Retina (tissue), 1 donor: ENCODE results near the gene LRBA.
"Not testable (repeated sequence)": the region's sequence is repeated elsewhere in the genome, so short reads cannot be mapped to it uniquely, and the experiment has no call there.

Source experiments
- DNase-seq: peaks from one replicate; pipeline ENCODE4 v3.0.0-alpha.2; 2016

The LRBA gene

DNA sequence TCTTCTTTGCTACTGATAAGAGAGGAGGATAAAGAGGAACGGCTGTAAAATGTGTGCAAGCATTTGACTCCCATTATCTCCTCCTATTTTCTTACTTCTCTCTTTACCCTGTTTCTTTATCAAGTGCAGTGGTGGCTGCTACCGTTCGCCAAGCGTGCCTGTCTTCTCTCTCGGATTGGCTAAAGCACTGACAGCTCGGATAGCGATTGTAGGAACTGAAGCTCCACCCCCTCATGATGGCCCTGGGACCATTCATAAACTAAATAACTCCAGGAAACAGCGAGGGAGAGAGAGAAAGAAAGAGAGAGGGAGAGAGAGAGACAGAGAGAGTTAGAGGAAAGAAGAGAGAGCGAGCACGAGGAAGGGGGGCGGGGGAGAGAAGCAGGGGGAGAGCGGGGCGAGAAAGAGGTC, 433.4 kb downstream of the LRBA start:
- DNase-seq = peak; percentile 83

- no peak for DNase-seq
These were observed 434.0 kb downstream of the LRBA start for GRCh38 chr4:150581056-150581605.

DNA sequence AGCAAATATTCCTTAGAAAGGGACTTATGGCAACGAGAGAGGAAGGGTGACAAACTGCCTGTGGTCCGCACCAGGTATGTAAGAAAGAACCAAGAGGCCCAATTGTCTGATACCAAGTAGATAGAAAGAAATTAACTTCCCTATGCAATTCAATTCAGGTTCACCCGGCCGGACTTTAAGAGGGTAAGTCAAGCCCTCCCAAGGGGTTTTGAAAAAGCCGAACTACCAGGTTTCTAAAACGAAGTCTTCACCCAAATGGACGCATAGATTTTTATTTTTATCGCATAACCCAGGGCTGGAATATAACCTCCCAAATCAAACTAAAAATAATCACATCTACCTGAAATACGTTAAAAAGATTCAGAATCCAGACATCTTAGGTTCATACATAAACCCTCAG, 434.8 kb downstream of the LRBA start:
- no peak for DNase-seq

- peak; percentile 90 for DNase-seq
These were observed 435.4 kb downstream of the LRBA start for GRCh38 chr4:150579551-150580234.

DNA sequence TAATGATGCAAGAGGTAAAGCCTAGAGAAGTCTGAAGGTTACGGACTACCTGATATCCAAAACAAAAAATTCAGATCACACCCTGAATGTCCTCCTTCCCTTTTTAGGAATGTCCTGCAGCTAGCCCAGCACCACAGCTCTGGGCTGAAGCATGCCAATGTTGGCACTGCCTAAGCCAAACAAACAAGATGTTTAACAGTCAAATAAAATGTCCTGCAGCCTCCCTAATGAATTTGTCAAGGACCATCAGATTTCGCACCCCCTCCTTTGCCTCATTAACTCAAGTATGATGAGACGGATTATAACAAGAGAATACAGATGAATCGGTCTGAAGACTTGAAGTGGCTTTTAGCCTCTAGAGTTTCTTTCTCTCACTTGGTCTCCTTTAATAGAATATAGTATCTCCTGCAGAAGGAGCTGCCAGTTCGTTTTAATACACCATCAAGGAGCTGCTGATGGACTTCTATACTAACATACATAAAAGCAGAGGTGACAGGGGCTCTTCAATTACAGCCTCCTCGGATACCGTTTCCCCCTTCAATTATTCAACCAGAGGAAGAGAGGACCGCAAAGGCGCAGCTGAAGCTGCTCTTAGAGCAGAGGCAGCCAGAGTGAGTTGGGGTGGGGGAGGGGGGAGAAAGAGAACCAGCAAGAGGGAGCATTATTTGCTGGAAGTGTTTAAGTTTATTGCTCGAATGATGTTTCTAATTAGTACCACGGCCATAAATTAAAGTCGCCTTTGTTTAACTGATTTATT, 436.2 kb downstream of the LRBA start:
- peak; percentile 85 for DNase-seq

- DNase-seq = peak; percentile 51
These were observed 437.3 kb downstream of the LRBA start for GRCh38 chr4:150577796-150578195.

GRCh38 chr4:150574678-150575077, 440.4 kb downstream of the LRBA start:
- DNase-seq = no peak

- DNase-seq = no peak
These were observed 441.6 kb downstream of the LRBA start for GRCh38 chr4:150573534-150573933.

- DNase-seq = peak; percentile 46
These were observed 442.2 kb downstream of the LRBA start for GRCh38 chr4:150572704-150573504.

DNA sequence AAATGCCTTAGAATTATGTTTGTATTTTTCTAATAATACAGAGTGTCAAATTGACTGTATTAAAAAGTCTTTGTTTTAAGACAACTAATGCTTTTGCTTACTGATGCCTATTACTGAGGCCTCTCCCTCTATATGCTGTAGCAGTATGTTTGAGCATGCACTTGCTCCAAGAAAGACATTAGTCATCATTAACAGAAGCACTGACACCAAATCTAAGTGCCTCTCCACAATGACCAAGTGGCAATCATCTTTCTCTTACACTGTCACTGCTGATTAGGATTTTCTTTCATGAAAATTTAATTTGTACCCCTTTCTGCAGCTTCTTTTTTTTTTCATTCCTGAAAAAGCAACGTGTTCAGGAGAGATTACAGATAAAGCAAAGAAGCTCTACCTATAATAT, 444.2 kb downstream of the LRBA start:
- peak; percentile 45 for DNase-seq

GRCh38 chr4:150569998-150570535, 445.0 kb downstream of the LRBA start:
- peak; percentile 68 for DNase-seq

DNA sequence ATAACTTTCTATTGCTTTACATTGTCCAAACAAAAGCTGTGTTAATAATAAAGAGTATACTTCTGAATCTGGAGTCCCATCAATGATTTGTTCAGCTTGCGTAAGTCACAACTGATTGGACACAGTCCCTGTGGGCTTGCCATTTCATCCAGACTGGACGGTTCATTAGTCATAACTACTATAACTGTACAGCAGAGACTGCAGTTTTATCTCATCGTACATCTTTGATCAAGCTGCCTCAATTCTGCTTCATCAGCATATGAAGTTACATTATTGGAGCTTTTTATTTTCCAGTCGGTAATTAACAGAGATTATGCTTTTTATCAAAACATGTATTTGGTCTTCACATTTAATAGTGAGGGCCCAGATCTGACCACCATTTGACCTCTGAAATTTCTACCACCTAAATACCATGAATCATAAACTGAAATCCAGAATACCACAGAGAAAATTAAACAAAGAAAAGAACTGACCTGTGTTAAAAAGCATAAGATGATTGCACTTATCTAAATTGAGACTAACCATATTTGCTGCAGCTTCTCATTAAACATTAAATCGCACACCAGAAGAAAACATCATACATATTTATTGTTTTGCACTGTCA, 445.6 kb downstream of the LRBA start:
- DNase-seq = peak; percentile 48

DNA sequence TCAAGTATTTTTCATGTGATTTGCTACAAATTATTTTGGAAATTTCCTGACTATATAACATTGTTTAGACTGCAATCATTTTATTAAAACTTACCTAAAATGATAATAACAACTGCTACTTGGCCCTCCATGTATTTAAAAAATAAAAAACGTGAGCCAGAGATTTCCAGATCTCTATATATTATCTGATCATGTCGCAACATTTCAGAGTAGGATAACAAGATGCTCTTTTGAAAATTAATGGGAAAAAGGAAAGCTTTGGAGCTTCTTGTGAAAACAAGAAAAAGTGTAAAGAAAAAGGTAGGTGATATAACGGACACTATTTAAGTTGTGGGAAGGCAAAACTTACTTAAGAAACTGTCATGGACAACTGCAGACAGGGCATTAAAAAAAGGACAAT, 448.0 kb downstream of the LRBA start:
- DNase-seq = no peak

- not testable (repeated sequence) for DNase-seq
These were observed 450.1 kb downstream of the LRBA start for GRCh38 chr4:150564967-150565366.

GRCh38 chr4:150562751-150563150, 452.3 kb downstream of the LRBA start:
- DNase-seq = no peak

DNA sequence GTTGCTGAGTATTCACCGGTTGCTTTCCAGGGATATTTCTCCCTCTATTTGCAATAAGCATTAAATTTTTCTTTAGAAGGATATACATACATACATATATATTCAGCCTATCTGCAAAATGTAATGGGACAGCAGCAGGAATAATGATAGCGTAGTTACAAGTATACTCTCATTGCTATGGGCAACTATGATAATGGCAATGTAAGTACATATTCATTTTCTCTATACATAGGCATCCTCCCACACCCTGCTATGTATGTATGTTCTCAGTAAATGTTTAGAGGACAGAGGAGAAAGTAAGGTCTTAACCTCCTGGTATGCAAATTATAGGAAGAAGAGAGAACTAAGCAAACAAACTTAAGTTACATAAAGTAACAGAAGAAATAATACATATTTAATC, 452.8 kb downstream of the LRBA start:
- DNase-seq = no peak

- DNase-seq = no peak
These were observed 453.8 kb downstream of the LRBA start for GRCh38 chr4:150561143-150561737.

DNA sequence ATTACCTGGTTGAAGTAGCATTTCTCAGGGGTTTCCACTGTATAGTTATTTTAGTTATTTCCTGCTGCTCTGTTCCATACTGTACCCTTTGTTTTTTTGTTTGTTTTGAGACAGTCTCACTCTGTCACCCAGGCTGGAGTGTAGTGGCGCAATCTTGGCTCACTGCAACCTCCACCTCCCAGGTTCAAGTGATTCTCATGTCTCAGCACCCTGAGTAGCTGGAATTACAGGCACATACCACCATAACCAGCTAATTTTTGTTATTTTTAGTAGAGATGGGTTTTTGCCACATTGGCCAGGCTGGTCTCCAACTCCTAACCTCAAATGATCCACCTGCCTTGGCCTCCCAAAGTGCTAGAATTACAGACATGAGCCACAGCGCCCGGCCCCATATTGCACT, 457.3 kb downstream of the LRBA start:
- DNase-seq = not testable (repeated sequence)

- no peak for DNase-seq
These were observed 467.8 kb downstream of the LRBA start for GRCh38 chr4:150547154-150547838.

GRCh38 chr4:150546286-150546685, 468.8 kb downstream of the LRBA start:
- peak; percentile 34 for DNase-seq

- no peak for DNase-seq
These were observed 472.0 kb downstream of the LRBA start for GRCh38 chr4:150543042-150543441.

- DNase-seq = no peak
These were observed 473.4 kb downstream of the LRBA start for GRCh38 chr4:150541681-150542080.
